ENCODE data around the gene XBP1.

DNA sequence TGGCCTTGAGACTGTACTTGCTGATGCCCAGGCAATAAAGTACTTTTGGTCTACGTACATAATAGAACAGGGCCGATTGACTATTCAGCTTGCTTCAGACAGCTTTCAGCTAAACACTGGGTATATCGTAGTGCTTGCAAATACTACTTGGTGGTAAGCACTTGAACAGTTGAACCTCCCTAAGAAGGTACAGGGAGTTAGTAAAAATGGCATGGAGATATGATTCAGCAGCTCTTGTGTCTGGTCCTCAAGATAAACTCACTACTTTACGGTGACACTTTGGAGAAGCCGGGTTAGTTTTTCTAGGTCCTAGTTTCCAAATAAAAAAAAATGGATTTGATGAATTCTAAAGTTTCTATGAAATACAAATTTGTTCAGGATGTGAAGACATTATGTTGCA, 20.5 kb downstream of the XBP1 start:
- TF ChIP-seq, protein P1, sequence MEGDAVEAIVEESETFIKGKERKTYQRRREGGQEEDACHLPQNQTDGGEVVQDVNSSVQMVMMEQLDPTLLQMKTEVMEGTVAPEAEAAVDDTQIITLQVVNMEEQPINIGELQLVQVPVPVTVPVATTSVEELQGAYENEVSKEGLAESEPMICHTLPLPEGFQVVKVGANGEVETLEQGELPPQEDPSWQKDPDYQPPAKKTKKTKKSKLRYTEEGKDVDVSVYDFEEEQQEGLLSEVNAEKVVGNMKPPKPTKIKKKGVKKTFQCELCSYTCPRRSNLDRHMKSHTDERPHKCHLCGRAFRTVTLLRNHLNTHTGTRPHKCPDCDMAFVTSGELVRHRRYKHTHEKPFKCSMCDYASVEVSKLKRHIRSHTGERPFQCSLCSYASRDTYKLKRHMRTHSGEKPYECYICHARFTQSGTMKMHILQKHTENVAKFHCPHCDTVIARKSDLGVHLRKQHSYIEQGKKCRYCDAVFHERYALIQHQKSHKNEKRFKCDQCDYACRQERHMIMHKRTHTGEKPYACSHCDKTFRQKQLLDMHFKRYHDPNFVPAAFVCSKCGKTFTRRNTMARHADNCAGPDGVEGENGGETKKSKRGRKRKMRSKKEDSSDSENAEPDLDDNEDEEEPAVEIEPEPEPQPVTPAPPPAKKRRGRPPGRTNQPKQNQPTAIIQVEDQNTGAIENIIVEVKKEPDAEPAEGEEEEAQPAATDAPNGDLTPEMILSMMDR (IDR thresholded peaks at IDR 0.05 in 4 of 5, conservative IDR thresholded peaks at IDR 0.05 in 1 of 5) = no peak
- no peak for TF ChIP-seq POLR2A (IDR thresholded peaks at IDR 0.05)

All from gastrocnemius medialis (tissue), 4 donors.